Body of pancreas (tissue), 4 donors: ENCODE data around the gene NBEA.

Source experiments
- CTCF ChIP-seq, 7 experiments: fragments of 450-650 bp in 4 of 7; fragments of 200-600 bp in 3 of 7; sonication (generic) in 3 of 7; IDR thresholded peaks; one replicate each; pipeline ENCODE4 v1.5.1; 2016 to 2019; ENCODE audit warnings: antibody characterized with exemption in 7 of 7
- POLR2A ChIP-seq, 3 donors: fragments of 450-650 bp; IDR thresholded peaks; one replicate each; pipeline ENCODE4 v1.6.1; 2016; ENCODE audit warnings: antibody characterized with exemption in 3 of 3, mild to moderate bottlenecking in 2 of 3

GRCh38 chr13:35028338-35028867 lies 86.3 kb downstream of the NBEA start:
- TF ChIP-seq CTCF (IDR thresholded peaks at IDR 0.05) = no peak
- no peak for TF ChIP-seq POLR2A (IDR thresholded peaks at IDR 0.05)
